Progenitor cell of endocrine pancreas (in vitro differentiated cells): ENCODE results near the gene LCN10. TPM values are rescaled to one million over a fixed set of nuclear protein-coding genes. Genes with fewer than 3 reads are reported as not detected.
"Not testable (repeated sequence)": the region's sequence is repeated elsewhere in the genome, so short reads cannot be mapped to it uniquely, and the experiment has no call there.

Experiments used
- DNase-seq: peaks from one replicate; pipeline ENCODE4 v3.0.0; 2021; ENCODE audit warnings: low spot score; ENCODE audit not compliant: unreplicated experiment
- H3K27ac Mint-ChIP-seq: 2 replicates; pipeline ENCODE4 v1.8.0; 2021; ENCODE audit warnings: mild to moderate bottlenecking, moderate library complexity, mixed read lengths
- H3K27me3 Mint-ChIP-seq: 2 replicates; pipeline ENCODE4 v1.8.0; 2021; ENCODE audit warnings: mixed read lengths
- H3K36me3 Mint-ChIP-seq: 2 replicates; pipeline ENCODE4 v1.8.0; 2022; ENCODE audit warnings: mixed read lengths; ENCODE audit not compliant: insufficient read depth
- H3K4me1 Mint-ChIP-seq: 2 replicates; pipeline ENCODE4 v1.8.0; 2021; ENCODE audit warnings: low read depth, mixed read lengths
- H3K4me3 Mint-ChIP-seq: 2 replicates; pipeline ENCODE4 v1.8.0; 2021; ENCODE audit warnings: low read depth, mild to moderate bottlenecking, moderate library complexity, mixed read lengths
- H3K9me3 Mint-ChIP-seq: 2 replicates; pipeline ENCODE4 v1.8.0; 2021; ENCODE audit warnings: low read depth, mixed read lengths
- total RNA-seq: library from RNA; stranded (reverse); gene quantifications from 2 replicates; pipeline ENCODE4 v1.2.1, GENCODE V29; 2021
- TF ChIP-seq, protein P1 (sequence below): fragments of 200-600 bp; sonication (generic); IDR thresholded peaks from one replicate; pipeline ENCODE4 v1.5.0; 2021; ENCODE audit warnings: antibody characterized with exemption, mild to moderate bottlenecking; ENCODE audit not compliant: unreplicated experiment

Gene LCN10
- total RNA-seq, 1 donor from 2014 or later: not detected

DNA sequence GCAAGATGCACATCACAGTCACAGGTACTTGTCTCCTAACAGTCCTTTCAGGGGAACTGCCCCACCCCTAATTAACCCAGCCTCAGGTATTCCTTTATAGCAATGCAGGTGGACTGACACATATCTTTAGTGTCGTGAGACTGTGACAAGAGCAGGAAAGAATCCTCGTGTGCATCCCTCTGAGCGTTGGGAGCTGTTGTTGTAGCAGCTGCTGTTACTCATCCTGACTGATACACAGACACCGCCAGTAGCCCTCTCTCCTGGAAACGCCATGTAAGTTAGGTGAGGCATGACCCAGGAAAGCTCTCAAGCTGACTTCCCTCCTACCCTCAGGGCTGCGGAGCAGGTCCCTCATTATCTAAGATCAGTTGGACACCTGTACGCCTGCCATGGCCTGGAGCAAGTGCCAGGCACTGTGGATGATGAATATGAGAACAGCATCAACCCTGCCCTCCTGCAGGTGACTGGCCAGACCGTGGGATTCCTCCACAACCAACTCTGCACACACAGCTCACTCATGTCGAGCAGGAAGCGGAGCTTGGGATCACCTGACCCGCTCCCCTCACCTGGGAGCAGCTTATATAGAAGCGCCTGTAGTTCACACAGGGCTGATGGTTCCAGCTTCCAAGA is 31.8 kb upstream of the LCN10 start:
- peaks cover 7% of the 10 kb centered on the region for H3K9me3 Mint-ChIP-seq
- TF ChIP-seq, protein P1, sequence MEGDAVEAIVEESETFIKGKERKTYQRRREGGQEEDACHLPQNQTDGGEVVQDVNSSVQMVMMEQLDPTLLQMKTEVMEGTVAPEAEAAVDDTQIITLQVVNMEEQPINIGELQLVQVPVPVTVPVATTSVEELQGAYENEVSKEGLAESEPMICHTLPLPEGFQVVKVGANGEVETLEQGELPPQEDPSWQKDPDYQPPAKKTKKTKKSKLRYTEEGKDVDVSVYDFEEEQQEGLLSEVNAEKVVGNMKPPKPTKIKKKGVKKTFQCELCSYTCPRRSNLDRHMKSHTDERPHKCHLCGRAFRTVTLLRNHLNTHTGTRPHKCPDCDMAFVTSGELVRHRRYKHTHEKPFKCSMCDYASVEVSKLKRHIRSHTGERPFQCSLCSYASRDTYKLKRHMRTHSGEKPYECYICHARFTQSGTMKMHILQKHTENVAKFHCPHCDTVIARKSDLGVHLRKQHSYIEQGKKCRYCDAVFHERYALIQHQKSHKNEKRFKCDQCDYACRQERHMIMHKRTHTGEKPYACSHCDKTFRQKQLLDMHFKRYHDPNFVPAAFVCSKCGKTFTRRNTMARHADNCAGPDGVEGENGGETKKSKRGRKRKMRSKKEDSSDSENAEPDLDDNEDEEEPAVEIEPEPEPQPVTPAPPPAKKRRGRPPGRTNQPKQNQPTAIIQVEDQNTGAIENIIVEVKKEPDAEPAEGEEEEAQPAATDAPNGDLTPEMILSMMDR: no peak
- peaks cover 16% of the 10 kb centered on the region for H3K27me3 Mint-ChIP-seq
- H3K4me1 Mint-ChIP-seq: peaks cover 4% of the 10 kb centered on the region
- H3K4me3 Mint-ChIP-seq: no peak overlapping the region
- no peak overlapping the region for H3K27ac Mint-ChIP-seq
- H3K36me3 Mint-ChIP-seq: no peaks in the 10 kb centered on the region
- DNase-seq: no peak

DNA sequence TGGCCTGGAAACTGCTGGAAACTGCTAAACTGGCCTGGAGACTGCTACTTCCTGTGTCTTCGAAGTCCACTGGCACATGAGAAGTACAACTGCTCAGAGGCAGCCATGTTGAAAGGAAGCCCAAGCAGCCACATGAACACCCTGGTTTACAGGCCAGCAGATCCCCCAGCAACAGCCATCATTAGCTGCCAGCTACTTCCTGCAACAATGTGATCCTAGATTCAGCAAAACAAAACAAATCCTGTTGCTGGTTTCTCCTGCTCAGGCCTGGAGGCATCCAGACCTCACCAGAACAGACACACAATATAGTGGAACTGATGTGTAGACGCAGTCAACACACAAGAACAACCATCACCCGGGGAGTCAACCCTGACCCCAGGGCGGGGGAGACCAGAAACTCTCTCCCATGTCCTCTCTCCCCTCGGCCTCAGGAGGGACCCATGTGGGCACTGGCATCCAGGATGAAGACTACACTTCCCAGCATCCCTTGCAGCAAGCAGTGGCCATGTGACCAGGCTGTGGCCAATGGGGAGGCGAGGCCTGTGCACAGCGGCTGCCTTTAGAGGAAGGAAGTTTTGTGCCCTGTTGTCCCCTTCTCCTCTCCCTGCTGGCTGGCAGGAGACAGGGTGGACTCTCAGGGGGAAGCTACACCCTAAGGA is 30.8 kb upstream of the LCN10 start:
- no peak for DNase-seq
- Mint-ChIP-seq H3K4me1 (peaks cover 4% of the 10 kb centered on the region), H3K36me3 (no peaks in the 10 kb centered on the region), H3K4me3 (no peak overlapping the region), H3K27ac (no peak overlapping the region), H3K27me3 (peaks cover 10% of the 10 kb centered on the region), H3K9me3 (peaks cover 7% of the 10 kb centered on the region)
- TF ChIP-seq, protein P1: no peak

DNA sequence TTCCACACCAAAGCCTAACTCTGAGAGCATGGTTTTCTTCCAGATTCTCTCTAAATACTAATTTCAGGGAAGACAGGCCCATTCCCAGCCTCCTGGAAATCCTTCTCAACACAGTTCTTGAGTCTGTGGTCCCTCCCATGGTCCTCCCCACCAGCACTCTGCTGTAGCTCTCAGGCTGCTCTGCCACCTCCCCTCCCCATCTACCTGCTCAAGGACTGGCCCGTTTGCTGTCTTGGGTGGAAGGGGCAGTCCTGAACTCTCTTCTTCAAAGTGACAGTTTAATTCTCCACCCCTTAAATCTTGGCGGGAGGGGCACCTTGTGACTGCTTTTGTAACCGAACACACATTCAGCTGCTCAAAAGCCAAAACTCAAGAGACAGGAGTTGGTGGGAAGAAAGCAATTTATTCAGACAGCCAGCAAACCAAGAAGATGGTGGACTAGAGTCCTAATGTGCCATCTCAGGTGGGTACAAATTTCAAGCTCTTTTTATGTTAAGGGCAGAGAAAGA is 29.2 kb upstream of the LCN10 start:
- TF ChIP-seq, protein P1: no peak
- H3K9me3 Mint-ChIP-seq: peaks cover 7% of the 10 kb centered on the region

DNA sequence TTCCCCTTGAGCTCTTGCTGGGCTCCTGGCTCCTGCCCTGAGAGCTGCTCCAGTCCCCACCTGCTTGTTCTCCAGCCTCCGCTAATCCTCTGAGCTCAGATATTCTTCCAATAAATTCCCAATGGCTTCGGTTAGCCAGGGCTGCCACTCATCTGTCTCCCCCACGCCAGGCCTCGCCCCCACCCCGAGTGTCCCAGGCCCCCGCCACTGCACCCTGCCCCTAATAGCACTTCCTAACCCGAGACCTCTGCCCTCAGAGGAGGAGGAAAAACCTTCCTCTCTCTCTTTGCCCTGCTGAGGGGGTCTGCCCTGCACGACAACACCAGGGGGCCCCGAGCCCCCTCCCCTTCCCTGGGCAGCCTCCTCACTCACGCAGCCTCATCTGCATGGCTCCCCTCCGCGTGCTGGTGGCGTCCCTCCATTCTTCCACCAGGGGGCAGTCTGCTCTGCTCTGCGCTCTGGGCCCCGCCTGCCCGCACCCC is 27.0 kb upstream of the LCN10 start:
- H3K4me1 Mint-ChIP-seq: peaks cover 1% of the 10 kb centered on the region
- H3K27ac Mint-ChIP-seq: no peak overlapping the region
- H3K27me3 Mint-ChIP-seq: peaks cover 3% of the 10 kb centered on the region
- H3K9me3 Mint-ChIP-seq: peaks cover 7% of the 10 kb centered on the region
- TF ChIP-seq, protein P1: peak; percentile 49
- no peak for DNase-seq
- no peaks in the 10 kb centered on the region for H3K36me3 Mint-ChIP-seq
- H3K4me3 Mint-ChIP-seq: no peak overlapping the region

More for the DNA sequence above, 29.2 kb upstream of the LCN10 start:
- Mint-ChIP-seq H3K36me3 (no peaks in the 10 kb centered on the region), H3K27ac (no peak overlapping the region), H3K4me3 (no peak overlapping the region), H3K27me3 (peaks cover 2% of the 10 kb centered on the region), H3K4me1 (peaks cover 2% of the 10 kb centered on the region)
- no peak for DNase-seq

DNA sequence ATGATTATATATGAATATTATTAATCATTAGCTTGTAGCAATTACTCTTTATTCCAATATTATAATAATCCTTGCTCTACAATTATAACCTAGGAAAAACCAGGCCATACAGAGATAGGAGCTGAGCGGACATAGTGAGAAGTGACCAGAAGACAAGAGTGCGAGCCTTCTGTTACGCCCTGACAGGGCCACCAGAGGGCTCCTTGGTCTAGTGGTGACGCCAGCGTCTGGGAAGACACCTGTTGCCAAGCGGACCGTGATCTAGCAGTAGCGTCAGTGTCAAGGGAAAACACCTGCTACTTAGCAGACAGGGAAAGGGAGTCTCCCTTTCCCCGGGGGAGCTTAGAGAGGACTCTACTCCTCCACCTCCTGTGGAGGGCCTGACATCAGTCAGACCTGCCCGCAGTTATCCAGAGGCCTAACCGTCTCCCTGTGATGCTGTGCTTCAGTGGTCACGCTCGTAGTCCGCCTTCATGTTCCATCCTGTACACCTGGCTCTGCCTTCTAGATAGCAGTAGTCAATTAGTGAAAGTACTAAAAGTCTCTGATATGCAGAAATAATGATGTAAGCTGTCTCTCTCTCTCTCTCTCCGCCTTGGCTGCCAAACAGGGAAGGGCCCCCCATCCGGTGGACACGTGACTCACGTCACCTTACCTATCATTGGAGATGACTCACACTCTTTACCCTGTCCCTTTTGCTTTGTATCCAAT is 23.8 kb upstream of the LCN10 start:
- TF ChIP-seq, protein P1: peak; percentile 59
- H3K36me3 Mint-ChIP-seq, H3K4me3 Mint-ChIP-seq, H3K27ac Mint-ChIP-seq, H3K9me3 Mint-ChIP-seq, DNase-seq, H3K27me3 Mint-ChIP-seq, H3K4me1 Mint-ChIP-seq: not testable (repeated sequence)

DNA sequence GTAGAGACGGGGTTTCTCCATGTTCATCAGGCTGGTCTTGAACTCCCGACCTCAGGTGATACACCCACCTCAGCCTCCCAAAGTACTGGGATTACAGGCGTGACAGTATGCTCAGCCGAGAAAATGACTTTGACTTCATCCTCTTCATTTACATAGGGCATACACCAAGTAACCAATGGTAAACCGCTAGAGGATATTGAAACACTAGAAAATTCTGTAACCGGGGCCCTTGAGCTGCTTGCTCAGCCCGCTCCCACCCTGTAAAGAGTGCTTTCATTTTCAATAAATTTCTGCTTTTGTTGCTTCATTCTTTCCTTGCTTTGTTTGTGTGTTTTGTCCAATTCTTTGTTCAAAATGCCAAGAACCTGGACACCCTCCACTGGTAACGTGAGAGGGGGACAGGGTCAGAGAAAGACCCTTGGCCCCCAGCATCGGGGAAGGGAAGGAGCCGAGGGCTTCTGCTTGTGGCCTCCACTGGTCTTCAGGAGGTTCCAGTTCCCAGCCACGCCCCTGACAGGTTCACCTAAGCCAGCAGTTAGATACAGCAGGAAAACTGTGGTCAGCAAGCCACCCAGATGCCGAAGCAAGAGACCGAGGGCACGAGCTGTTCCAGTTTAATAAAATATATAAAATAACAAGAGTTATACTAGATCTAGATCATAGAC is 23.1 kb upstream of the LCN10 start:
- not testable (repeated sequence) for H3K36me3 Mint-ChIP-seq, H3K9me3 Mint-ChIP-seq, H3K4me1 Mint-ChIP-seq, DNase-seq, H3K4me3 Mint-ChIP-seq, H3K27me3 Mint-ChIP-seq, H3K27ac Mint-ChIP-seq
